Measurements from ENCODE around the gene AUTS2. TPM values are rescaled to one million over a fixed set of nuclear protein-coding genes. Genes with fewer than 3 reads are reported as not detected.

Gene AUTS2
- total RNA-seq, 1 experiment from 2014 or later = 256 TPM

- no peaks in the 10 kb centered on the region for H3K79me1 ChIP-seq (ENCODE audit: insufficient read depth, low read depth, low read length, poor library complexity, severe bottlenecking)
- H3K27me3 Mint-ChIP-seq (ENCODE audit: low read depth) = peaks cover 17% of the 10 kb centered on the region
- H3K18ac ChIP-seq (ENCODE audit: insufficient read length, low read depth, low read length) = no peak overlapping the region
- H3K27ac Mint-ChIP-seq = no peak overlapping the region
- peaks cover 5 to 6% of the 10 kb centered on the region in 2 experiments; a peak in 3 of 5 replicates for H3K9me3 Mint-ChIP-seq
- no peak overlapping the region for H2AK5ac ChIP-seq (ENCODE audit: insufficient read length, low read length)
- H3T11ph ChIP-seq (ENCODE audit: low read length) = no peak overlapping the region
- no peaks in the 10 kb centered on the region for H3K79me2 ChIP-seq (ENCODE audit: insufficient read depth, low read length)
- H3K23ac ChIP-seq (ENCODE audit: insufficient read length, low read depth, low read length) = no peak overlapping the region
- no peaks in the 10 kb centered on the region for H3K27me3 ChIP-seq (ENCODE audit: insufficient read depth, low read length)
- whole genome bisulfite sequencing (ENCODE audit: extremely low coverage, insufficient read length, low lambda C conversion rate) = no CpG with 5 or more reads among the region's 7 CpGs
- DNase-seq = no peak
- no peak overlapping the region for H2BK120ac ChIP-seq (ENCODE audit: low read depth, low read length, poor library complexity, severe bottlenecking)
- no peaks in the 10 kb centered on the region for H4K20me1 ChIP-seq (ENCODE audit: control insufficient read depth, insufficient read depth, insufficient read length)
- H3K4me3 Mint-ChIP-seq = no peak overlapping the region
- H3K36me3 Mint-ChIP-seq (ENCODE audit: insufficient read depth in 1 of 3, low read depth in 3 of 3) = peaks cover 5 to 7% (median 6%) of the 10 kb centered on the region in 3 experiments; a peak in 3 of 7 replicates
- H3K4me2 ChIP-seq (ENCODE audit: insufficient read depth, insufficient read length, low read length) = no peak overlapping the region
- H2BK12ac ChIP-seq (ENCODE audit: insufficient read length, low read depth, low read length) = no peak overlapping the region
- no peak overlapping the region for H4K5ac ChIP-seq (ENCODE audit: insufficient read length, low read depth, low read length)
- no peaks in the 10 kb centered on the region for H3K9me3 ChIP-seq (ENCODE audit: control insufficient read depth, low read depth, low read length)
- no peak overlapping the region for H3K9ac ChIP-seq (ENCODE audit: extremely low read depth, insufficient read length, low read length)
- no peak for TF ChIP-seq CTCF (conservative IDR thresholded peaks at IDR 0.05)
- H3K4me1 ChIP-seq (ENCODE audit: insufficient read depth, low read length) = no peaks in the 10 kb centered on the region
- no peak overlapping the region for H3K14ac ChIP-seq (ENCODE audit: insufficient read depth, low read length)
- no peak overlapping the region for H2BK15ac ChIP-seq (ENCODE audit: low read depth, low read length)
- H3K56ac ChIP-seq (ENCODE audit: insufficient read length, low read depth, low read length) = no peak overlapping the region
- H2BK5ac ChIP-seq (ENCODE audit: insufficient read length, low read length) = no peak overlapping the region
- no peak overlapping the region for H2AFZ ChIP-seq (ENCODE audit: low read length)
- no peak overlapping the region for H4K8ac ChIP-seq (replicated peaks; ENCODE audit: insufficient read length, low read depth, low read length)
- H3K23me2 ChIP-seq (ENCODE audit: insufficient read length, low read depth, low read length, poor library complexity, severe bottlenecking) = no peaks in the 10 kb centered on the region
- H4K91ac ChIP-seq (ENCODE audit: insufficient read length, low read depth, low read length) = no peak overlapping the region
- H3K4me1 Mint-ChIP-seq = peaks cover 0 to 8% of the 10 kb centered on the region in 2 experiments; a peak in 1 of 4 replicates
- no peak overlapping the region for H3K4ac ChIP-seq (ENCODE audit: low read depth, low read length)
- no peak overlapping the region for H3K27ac ChIP-seq (ENCODE audit: insufficient read length, low read depth, low read length)
- H2BK20ac ChIP-seq (ENCODE audit: low read depth, low read length, poor library complexity, severe bottlenecking) = no peak overlapping the region
These were observed 1009.0 kb downstream of the AUTS2 start for GRCh38 chr7:70607281-70607680.

Data from H9 (cell line).